Mucosa of rectum (tissue), 2 donors: ENCODE measurements around the gene SCN5A.

ENCODE experiments used
- H3K27ac ChIP-seq, 2 donors: one replicate each; pipeline ENCODE4 v1.7.0; 2013; ENCODE audit warnings: inconsistent platforms in 2 of 2, low read depth in 2 of 2, low read length in 2 of 2
- H3K27me3 ChIP-seq, 2 donors: one replicate each; pipeline ENCODE4 v1.7.0; 2013; ENCODE audit warnings: low read length in 2 of 2; ENCODE audit not compliant: control insufficient read depth in 2 of 2, insufficient read depth in 2 of 2
- H3K36me3 ChIP-seq, 2 donors: one replicate each; pipeline ENCODE4 v1.7.0; 2013; ENCODE audit warnings: low read length in 2 of 2; ENCODE audit not compliant: control insufficient read depth in 2 of 2, insufficient read depth in 2 of 2
- H3K4me1 ChIP-seq, 2 donors: one replicate each; pipeline ENCODE4 v1.7.0; 2013; ENCODE audit warnings: low read length in 2 of 2, mild to moderate bottlenecking in 1 of 2; ENCODE audit not compliant: control insufficient read depth in 2 of 2, insufficient read depth in 2 of 2
- H3K4me3 ChIP-seq, 2 donors: one replicate each; pipeline ENCODE4 v1.7.0; 2013; ENCODE audit warnings: low read length in 2 of 2
- H3K9ac ChIP-seq, 2 donors: one replicate each; pipeline ENCODE4 v1.7.0; 2013; ENCODE audit warnings: low read length in 2 of 2, low read depth in 1 of 2, mild to moderate bottlenecking in 1 of 2
- H3K9me3 ChIP-seq, 2 donors: one replicate each; pipeline ENCODE4 v1.7.0; 2013; ENCODE audit warnings: low read length in 2 of 2; ENCODE audit not compliant: control insufficient read depth in 2 of 2
- donor health status: healthy.
- donor health status: Normal muscosa, but diverticular disease.

SCN5A gene

GRCh38 chr3:38641461-38642110 lies 7.9 kb downstream of the SCN5A start:
- Histone ChIP-seq H3K4me3 (no peak overlapping the region), H3K36me3 (no peaks in the 10 kb centered on the region), H3K27ac (no peak overlapping the region), H3K9ac (no peak overlapping the region), H3K4me1 (no peaks in the 10 kb centered on the region), H3K27me3 (peaks cover 3 to 4% of the 10 kb centered on the region in 2 donors), H3K9me3 (no peaks in the 10 kb centered on the region)

- no peak overlapping the region for H3K27ac ChIP-seq
Measured at GRCh38 chr3:38640661-38641452, 8.6 kb downstream of the SCN5A start.

GRCh38 chr3:38638354-38638753 lies 11.1 kb downstream of the SCN5A start:
- Histone ChIP-seq H3K9ac (no peak overlapping the region), H3K36me3 (no peaks in the 10 kb centered on the region), H3K4me1 (no peaks in the 10 kb centered on the region), H3K27me3 (peaks cover 0 to 3% of the 10 kb centered on the region in 2 donors), H3K27ac (no peak overlapping the region), H3K9me3 (no peaks in the 10 kb centered on the region), H3K4me3 (no peak overlapping the region)

More at GRCh38 chr3:38640661-38641452, 8.6 kb downstream of the SCN5A start:
- no peaks in the 10 kb centered on the region for H3K36me3 ChIP-seq
- H3K27me3 ChIP-seq, result peaks cover 0 to 4% of the 10 kb centered on the region in 2 donors
- H3K4me1 ChIP-seq, result no peaks in the 10 kb centered on the region
- H3K9ac ChIP-seq, result no peak overlapping the region
- no peak overlapping the region for H3K4me3 ChIP-seq
- H3K9me3 ChIP-seq, result no peaks in the 10 kb centered on the region

DNA sequence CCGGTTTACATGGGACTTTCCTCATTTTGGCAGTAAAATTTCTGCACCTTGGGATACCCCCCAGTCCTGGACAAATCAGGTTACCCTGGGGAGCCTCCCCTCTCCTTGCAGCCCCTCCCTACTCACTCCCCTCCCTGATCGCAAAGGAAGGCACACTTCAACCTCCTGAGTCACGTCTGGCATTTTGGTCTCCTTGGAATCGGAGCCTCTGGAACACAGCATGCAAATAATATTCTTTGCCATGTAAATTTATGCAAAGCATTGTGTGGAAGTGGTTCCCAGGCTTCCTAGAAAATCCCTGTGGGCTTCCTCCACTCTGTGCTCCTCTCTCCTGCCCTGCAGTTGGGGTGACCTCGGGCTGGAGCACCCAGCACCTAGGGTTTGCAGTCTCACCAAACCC lies 11.6 kb downstream of the SCN5A start:
- Histone ChIP-seq H3K9me3 (no peaks in the 10 kb centered on the region), H3K36me3 (no peaks in the 10 kb centered on the region), H3K27ac (no peak overlapping the region), H3K9ac (no peak overlapping the region), H3K4me3 (no peak overlapping the region), H3K4me1 (no peaks in the 10 kb centered on the region), H3K27me3 (peaks cover 0 to 3% of the 10 kb centered on the region in 2 donors)

GRCh38 chr3:38636881-38637280 lies 12.6 kb downstream of the SCN5A start:
- Histone ChIP-seq H3K27me3 (peaks cover 0 to 3% of the 10 kb centered on the region in 2 donors), H3K9ac (no peak overlapping the region), H3K9me3 (no peaks in the 10 kb centered on the region), H3K4me1 (no peaks in the 10 kb centered on the region), H3K27ac (no peak overlapping the region), H3K36me3 (no peaks in the 10 kb centered on the region), H3K4me3 (no peak overlapping the region)

DNA sequence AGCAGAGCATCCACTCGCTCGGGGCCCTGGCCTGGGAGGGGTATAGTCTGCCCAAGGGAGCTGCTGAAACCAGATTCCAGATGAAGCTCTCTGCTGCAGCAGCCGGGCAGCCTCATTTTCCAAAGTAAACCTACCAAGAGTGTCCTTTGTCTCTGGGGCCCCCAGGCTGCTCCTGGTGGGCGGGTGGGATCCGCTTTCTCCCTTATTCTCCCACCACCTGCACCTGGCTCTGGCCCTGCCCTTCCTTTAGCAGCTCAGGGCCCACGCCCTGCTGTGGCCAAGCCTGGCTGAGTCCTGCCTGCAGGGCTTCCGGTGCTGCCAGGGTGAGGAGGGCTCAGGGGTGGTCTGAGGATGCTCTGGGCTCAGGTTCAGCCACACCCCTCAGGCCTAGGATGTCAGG lies 13.0 kb downstream of the SCN5A start:
- H3K9me3 ChIP-seq, result no peaks in the 10 kb centered on the region
- no peak overlapping the region for H3K4me3 ChIP-seq
- no peak overlapping the region for H3K27ac ChIP-seq
- no peak overlapping the region for H3K9ac ChIP-seq
- H3K27me3 ChIP-seq, result peaks cover 0 to 3% of the 10 kb centered on the region in 2 donors
- H3K36me3 ChIP-seq, result no peaks in the 10 kb centered on the region
- H3K4me1 ChIP-seq, result no peaks in the 10 kb centered on the region

DNA sequence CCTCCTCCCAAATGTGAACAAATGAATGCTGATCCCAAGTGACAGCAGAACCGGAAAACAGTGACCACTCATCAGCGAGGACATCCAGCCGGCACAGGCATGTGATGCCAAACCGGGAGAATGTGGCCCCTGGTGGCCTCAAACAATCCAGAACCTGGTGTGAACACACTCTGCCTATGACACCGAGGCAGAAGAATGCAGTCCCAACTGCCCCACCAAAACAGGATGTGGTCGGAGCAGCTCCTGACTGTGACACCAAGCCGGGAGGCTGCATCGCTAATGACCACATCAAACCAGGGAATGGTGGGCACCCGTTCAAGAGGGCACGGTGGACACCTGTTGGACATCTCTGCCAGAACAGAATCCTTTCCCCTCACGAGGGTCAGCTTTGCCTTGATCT lies 15.4 kb downstream of the SCN5A start:
- Histone ChIP-seq H3K27ac (no peak overlapping the region), H3K4me3 (no peak overlapping the region), H3K4me1 (no peaks in the 10 kb centered on the region), H3K27me3 (peaks cover 0 to 3% of the 10 kb centered on the region in 2 donors), H3K9me3 (no peaks in the 10 kb centered on the region), H3K36me3 (no peaks in the 10 kb centered on the region), H3K9ac (no peak overlapping the region)

- Histone ChIP-seq H3K27ac (no peak overlapping the region), H3K4me3 (no peak overlapping the region), H3K9ac (no peak overlapping the region), H3K36me3 (no peaks in the 10 kb centered on the region), H3K27me3 (peaks cover 0 to 3% of the 10 kb centered on the region in 2 donors), H3K9me3 (no peaks in the 10 kb centered on the region), H3K4me1 (no peaks in the 10 kb centered on the region)
Measured at GRCh38 chr3:38632989-38633388, 16.5 kb downstream of the SCN5A start.

DNA sequence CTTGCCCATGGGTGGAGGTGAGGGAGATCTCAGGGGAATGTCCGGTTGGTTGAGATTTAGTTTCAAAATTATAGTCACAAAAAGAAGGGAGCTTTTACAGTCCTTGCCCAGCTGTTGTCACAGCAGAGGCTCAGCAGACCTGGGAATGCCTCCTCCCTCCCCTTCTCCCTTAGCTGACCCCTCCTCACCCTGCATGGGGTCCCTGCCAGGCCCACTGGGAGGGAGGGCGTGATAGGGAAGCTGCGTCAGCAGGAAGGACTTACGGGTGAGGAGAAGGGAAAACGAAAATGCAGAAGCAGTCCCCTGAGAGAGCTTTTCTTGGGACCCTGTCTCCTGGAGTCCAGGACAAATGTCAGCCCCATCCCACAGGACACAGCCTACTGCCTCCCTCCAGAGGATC lies 18.9 kb downstream of the SCN5A start:
- H3K9ac ChIP-seq, result no peak overlapping the region
- peaks cover 0 to 3% of the 10 kb centered on the region in 2 donors for H3K27me3 ChIP-seq
- H3K9me3 ChIP-seq, result no peaks in the 10 kb centered on the region
- no peaks in the 10 kb centered on the region for H3K4me1 ChIP-seq
- no peak overlapping the region for H3K4me3 ChIP-seq
- no peaks in the 10 kb centered on the region for H3K36me3 ChIP-seq
- H3K27ac ChIP-seq, result no peak overlapping the region

DNA sequence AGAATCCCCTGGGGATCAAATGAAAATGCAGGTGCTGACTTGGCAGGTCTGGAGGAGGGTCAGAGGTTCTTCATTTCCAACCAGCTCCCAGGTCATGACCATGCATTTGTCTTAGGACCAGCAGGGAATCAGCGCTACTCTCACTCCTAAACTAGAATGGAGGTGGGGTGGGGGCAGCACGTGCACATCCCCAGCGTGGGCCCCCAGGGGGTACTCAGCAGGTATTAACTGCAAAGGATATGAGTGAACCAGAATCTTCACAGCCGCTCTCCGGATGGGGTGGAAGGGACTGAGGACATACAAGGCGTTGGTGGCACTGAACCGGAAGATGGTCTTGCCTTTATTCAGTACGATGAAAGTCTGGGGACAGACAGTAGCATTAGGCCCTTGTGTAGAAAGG lies 19.4 kb downstream of the SCN5A start:
- H3K27ac ChIP-seq, result no peak overlapping the region
- H3K9me3 ChIP-seq, result no peaks in the 10 kb centered on the region
- H3K4me1 ChIP-seq, result no peaks in the 10 kb centered on the region
- H3K27me3 ChIP-seq, result peaks cover 0 to 3% of the 10 kb centered on the region in 2 donors
- no peaks in the 10 kb centered on the region for H3K36me3 ChIP-seq
- no peak overlapping the region for H3K4me3 ChIP-seq
- H3K9ac ChIP-seq, result no peak overlapping the region
